NCI-H1092 treated with DMSO at 0.1 percent for 48 hours (cell line): ENCODE data around the gene PPP3CA.

Source experiments
- DNase-seq: peaks from one replicate; lab custom pipeline; 2025; lab: John Stamatoyannopoulos, UW

The PPP3CA gene

GRCh38 chr4:101050088-101050836 lies 297.1 kb downstream of the PPP3CA start:
- DNase-seq, result no peak

GRCh38 chr4:101049549-101050001 lies 297.8 kb downstream of the PPP3CA start:
- DNase-seq, result no peak

GRCh38 chr4:101044766-101045165 lies 302.6 kb downstream of the PPP3CA start:
- no peak for DNase-seq

GRCh38 chr4:101042847-101043246 lies 304.5 kb downstream of the PPP3CA start:
- DNase-seq, result no peak

- DNase-seq, result no peak
Observed at GRCh38 chr4:101040776-101041175, 306.6 kb downstream of the PPP3CA start.

GRCh38 chr4:101039367-101039766 lies 308.0 kb downstream of the PPP3CA start:
- no peak for DNase-seq

- DNase-seq, result no peak
Observed at GRCh38 chr4:101037938-101038413, 309.4 kb downstream of the PPP3CA start.

GRCh38 chr4:101037249-101037648 lies 310.1 kb downstream of the PPP3CA start:
- no peak for DNase-seq

- DNase-seq, result no peak
Observed at GRCh38 chr4:101035487-101035886, 311.8 kb downstream of the PPP3CA start.

- no peak for DNase-seq
Observed at GRCh38 chr4:101033986-101034385, 313.3 kb downstream of the PPP3CA start.

- DNase-seq, result no peak
Observed at GRCh38 chr4:101032541-101032940, 314.8 kb downstream of the PPP3CA start.

- DNase-seq, result no peak
Observed at GRCh38 chr4:101031971-101032370, 315.4 kb downstream of the PPP3CA start.

GRCh38 chr4:101028886-101029285 lies 318.4 kb downstream of the PPP3CA start:
- no peak for DNase-seq

- no peak for DNase-seq
Observed at GRCh38 chr4:101027721-101028120, 319.6 kb downstream of the PPP3CA start.

- no peak for DNase-seq
Observed at GRCh38 chr4:101025755-101026154, 321.6 kb downstream of the PPP3CA start.

- DNase-seq, result no peak
Observed at GRCh38 chr4:101022151-101023024, 324.9 kb downstream of the PPP3CA start.

- DNase-seq, result no peak
Observed at GRCh38 chr4:101020956-101021355, 326.4 kb downstream of the PPP3CA start.

GRCh38 chr4:101019941-101020401 lies 327.4 kb downstream of the PPP3CA start:
- DNase-seq, result no peak

GRCh38 chr4:101019313-101019712 lies 328.0 kb downstream of the PPP3CA start:
- DNase-seq, result no peak

- DNase-seq, result no peak
Observed at GRCh38 chr4:101018836-101019235, 328.5 kb downstream of the PPP3CA start.

GRCh38 chr4:101014417-101014816 lies 332.9 kb downstream of the PPP3CA start:
- DNase-seq, result no peak

GRCh38 chr4:101010987-101011386 lies 336.3 kb downstream of the PPP3CA start:
- no peak for DNase-seq

GRCh38 chr4:101009471-101009870 lies 337.9 kb downstream of the PPP3CA start:
- DNase-seq, result no peak
